Measurements from ENCODE around the gene TTC27. TPM values are rescaled to one million over a fixed set of nuclear protein-coding genes. Genes with fewer than 3 reads are reported as not detected.
"Not testable (repeated sequence)": the region's sequence is repeated elsewhere in the genome, so short reads cannot be mapped to it uniquely, and the experiment has no call there.

Gene TTC27
- total RNA-seq, result 10.8 TPM

GRCh38 chr2:32627814-32628579, at the start of gene TTC27:
TSS of gene TTC27 (plus strand) at chr2:32628050. CDS start at chr2:32628293, 243 bp downstream.
- Histone ChIP-seq H3K4me3 (ENCODE audit: low read length) (peak within 1 kb of the TSS; percentile 75), H3K9me3 (ENCODE audit: low read depth, low read length) (no peaks in the 10 kb centered on the region), H3K4me1 (ENCODE audit: insufficient read depth, low read length) (peaks cover 15% of the 10 kb centered on the region), H3K27me3 (ENCODE audit: insufficient read depth, low read length) (no peaks in the 10 kb centered on the region)

DNA sequence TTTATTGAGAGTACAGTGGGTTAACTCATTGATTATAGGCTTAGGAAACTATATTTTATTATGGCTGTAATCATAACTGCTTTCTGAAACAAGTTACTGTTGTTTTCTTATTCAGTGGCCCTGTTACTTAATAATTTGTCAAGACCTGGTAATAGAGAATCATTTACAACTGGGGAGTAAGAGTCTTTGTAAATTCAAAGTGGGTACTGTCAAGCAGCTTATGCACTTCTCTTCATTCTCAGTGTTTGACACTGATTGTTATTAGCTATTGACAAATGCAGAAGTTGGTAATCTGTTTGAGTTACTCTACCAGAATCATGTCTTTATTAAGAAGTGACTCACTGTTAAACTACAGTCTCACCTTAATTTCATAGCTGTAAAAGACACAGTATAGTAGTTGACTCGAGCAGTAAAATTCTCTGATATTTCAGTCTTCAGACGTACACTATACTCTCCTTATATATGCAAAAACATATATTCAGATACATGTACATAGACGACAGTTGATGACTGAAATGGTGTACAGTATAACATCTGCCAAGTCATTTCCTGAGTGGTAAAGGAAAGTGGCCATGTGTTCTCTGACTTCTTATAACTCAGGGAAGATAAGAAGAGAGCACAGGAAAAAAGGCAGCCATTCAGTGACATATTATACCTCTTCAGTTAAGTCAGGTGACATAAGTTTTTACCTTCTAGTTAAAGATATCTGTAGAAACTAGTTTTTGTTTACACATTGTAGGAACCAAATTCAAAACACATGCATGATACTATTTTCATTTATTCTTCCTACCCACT, 36.0 kb upstream of the TTC27 start:
- H3K4me1 ChIP-seq (ENCODE audit: insufficient read depth, low read length), result peaks cover 11% of the 10 kb centered on the region
- no peak overlapping the region for H3K4me3 ChIP-seq (ENCODE audit: low read length)
- no peaks in the 10 kb centered on the region for H3K9me3 ChIP-seq (ENCODE audit: low read depth, low read length)
- H3K27me3 ChIP-seq (ENCODE audit: insufficient read depth, low read length), result no peaks in the 10 kb centered on the region

DNA sequence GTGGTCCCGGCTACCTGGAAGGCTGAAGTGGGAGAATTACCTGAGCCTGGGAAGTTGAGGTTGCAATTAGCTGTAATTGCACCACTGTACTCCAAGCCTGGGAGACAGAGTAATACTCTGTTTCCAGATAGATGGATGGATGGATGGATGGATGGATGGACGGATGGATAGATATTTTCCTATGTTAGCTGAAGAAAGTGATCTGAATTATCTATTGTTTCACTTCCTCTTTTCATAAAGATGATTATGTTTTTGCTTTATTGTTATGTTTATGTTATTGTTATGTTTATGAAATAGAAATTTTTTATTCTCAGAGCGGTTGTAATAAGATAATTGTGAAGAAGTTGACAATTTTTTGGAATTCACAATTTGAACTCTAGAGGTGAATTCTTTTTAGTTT, 33.3 kb upstream of the TTC27 start:
- Histone ChIP-seq H3K9me3 (ENCODE audit: low read depth, low read length) (no peaks in the 10 kb centered on the region), H3K27me3 (ENCODE audit: insufficient read depth, low read length) (no peaks in the 10 kb centered on the region), H3K4me3 (ENCODE audit: low read length) (no peak overlapping the region), H3K4me1 (ENCODE audit: insufficient read depth, low read length) (peaks cover 11% of the 10 kb centered on the region)

DNA sequence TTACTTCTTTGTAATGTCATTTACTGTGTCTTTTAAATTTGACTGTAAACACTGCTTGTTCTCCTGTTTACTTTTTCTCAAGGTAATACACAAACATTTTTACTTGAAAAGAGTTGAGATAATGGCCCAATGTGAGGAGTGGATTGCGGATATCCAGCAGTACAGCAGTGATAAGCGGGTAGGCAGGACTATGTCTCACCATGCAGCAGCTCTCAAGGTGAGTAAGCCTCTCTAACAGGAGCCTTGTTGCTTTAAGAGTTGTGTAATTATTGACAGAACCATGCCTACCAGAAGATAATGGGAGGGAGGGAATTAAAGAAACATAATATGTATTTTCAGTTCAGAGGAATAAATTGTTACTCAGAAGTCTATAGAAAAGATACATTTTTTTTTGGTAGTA, 16.5 kb upstream of the TTC27 start:
- Histone ChIP-seq H3K9me3 (ENCODE audit: low read depth, low read length) (no peaks in the 10 kb centered on the region), H3K4me3 (ENCODE audit: low read length) (no peak overlapping the region), H3K4me1 (ENCODE audit: insufficient read depth, low read length) (no peaks in the 10 kb centered on the region), H3K27me3 (ENCODE audit: insufficient read depth, low read length) (no peaks in the 10 kb centered on the region)

DNA sequence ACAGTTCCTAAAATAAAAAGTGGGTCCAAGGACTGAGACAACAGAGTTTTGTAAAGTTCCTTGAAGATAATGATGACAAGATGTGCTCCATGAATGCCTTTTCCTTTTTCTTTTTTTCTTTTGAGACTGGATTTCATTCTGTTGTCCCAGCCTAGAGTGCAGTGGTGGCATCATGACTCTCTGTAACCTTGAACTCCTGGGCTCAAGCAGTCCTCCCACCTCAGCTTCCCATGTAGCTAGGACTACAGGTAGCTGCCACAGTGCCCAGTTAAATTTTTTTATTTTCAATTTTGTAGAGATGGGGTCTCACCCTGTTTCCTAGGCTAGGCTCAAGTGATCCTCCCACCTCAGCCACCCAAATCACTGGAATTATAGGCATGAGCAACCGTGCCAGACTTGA, 16.1 kb upstream of the TTC27 start:
- no peaks in the 10 kb centered on the region for H3K9me3 ChIP-seq (ENCODE audit: low read depth, low read length)
- no peak overlapping the region for H3K4me3 ChIP-seq (ENCODE audit: low read length)
- no peaks in the 10 kb centered on the region for H3K4me1 ChIP-seq (ENCODE audit: insufficient read depth, low read length)
- no peaks in the 10 kb centered on the region for H3K27me3 ChIP-seq (ENCODE audit: insufficient read depth, low read length)

DNA sequence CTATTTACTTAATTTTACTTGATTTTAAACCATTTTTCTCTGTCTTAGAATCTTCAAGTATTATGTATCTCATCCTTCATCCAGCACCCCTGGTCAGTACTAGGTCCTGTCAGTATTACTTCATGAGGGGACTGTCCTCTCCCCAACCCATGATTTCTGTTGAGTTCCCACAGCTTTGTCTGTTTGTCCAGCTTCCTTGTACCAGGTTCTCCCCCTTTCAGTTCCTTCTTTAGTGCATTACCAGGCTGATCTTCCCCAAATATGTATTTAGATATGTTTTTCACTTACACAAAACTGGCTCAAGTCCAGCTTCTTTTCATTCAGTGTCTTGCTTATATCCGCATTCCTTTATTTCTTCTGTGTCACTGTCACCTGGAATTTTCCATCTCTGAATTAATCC, 13.8 kb upstream of the TTC27 start:
- Histone ChIP-seq H3K4me3 (ENCODE audit: low read length) (no peak overlapping the region), H3K27me3 (ENCODE audit: insufficient read depth, low read length) (no peaks in the 10 kb centered on the region), H3K9me3 (ENCODE audit: low read depth, low read length) (no peaks in the 10 kb centered on the region), H3K4me1 (ENCODE audit: insufficient read depth, low read length) (no peaks in the 10 kb centered on the region)

DNA sequence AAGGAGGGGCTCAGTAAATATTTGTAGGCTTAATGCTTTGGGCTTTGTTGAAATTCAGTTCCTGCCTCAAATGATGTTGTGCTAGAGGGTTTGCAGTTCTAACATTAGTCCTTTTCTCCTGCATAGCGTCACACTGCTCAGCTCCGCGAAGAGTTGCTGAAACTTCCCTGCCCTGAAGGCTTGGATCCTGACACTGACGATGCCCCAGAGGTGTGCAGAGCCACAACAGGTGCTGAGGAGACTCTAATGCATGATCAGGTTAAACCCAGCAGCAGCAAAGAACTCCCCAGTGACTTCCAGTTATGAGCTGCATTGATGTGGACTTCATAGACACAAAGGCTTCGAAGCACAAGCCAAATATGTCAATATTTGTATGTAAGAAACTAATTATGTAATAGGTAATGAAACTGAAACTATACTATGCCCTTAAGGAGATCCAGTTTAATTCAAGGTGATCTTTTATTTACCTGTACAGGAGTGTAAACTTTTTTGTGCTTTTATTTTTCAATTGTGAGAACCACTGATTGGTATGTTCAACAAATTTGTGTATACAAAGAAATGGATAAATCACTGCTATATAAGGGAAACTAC, 10.2 kb upstream of the TTC27 start:
- no peak overlapping the region for H3K4me3 ChIP-seq (ENCODE audit: low read length)
- H3K27me3 ChIP-seq (ENCODE audit: insufficient read depth, low read length), result no peaks in the 10 kb centered on the region
- H3K9me3 ChIP-seq (ENCODE audit: low read depth, low read length), result no peaks in the 10 kb centered on the region
- H3K4me1 ChIP-seq (ENCODE audit: insufficient read depth, low read length), result no peaks in the 10 kb centered on the region

GRCh38 chr2:32622570-32623310, 5.1 kb upstream of the TTC27 start:
- H3K4me3 ChIP-seq (ENCODE audit: low read length), result no peak overlapping the region
- H3K9me3 ChIP-seq (ENCODE audit: low read depth, low read length), result no peaks in the 10 kb centered on the region
- H3K4me1 ChIP-seq (ENCODE audit: insufficient read depth, low read length), result peaks cover 6% of the 10 kb centered on the region
- no peaks in the 10 kb centered on the region for H3K27me3 ChIP-seq (ENCODE audit: insufficient read depth, low read length)

DNA sequence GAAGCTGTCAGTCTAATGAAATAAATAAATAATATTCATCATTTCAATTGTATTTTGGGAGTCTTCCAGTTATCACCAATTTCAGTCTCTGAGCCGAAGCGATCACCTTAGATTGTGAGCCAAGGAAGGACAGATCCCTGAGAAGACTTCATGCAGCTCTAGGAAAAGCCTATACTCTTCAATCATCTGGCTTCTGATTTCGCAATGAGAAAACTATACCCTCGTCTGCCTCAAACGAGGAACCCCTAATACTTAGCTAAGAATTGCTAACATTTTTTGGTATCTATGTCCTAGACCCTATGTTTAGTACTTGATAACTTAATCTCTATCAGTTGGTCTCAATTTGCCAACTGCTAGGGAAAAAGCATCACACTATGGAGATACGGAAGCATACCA, 4.5 kb upstream of the TTC27 start:
- Histone ChIP-seq H3K27me3 (ENCODE audit: insufficient read depth, low read length) (no peaks in the 10 kb centered on the region), H3K9me3 (ENCODE audit: low read depth, low read length) (no peaks in the 10 kb centered on the region), H3K4me3 (ENCODE audit: low read length) (no peak overlapping the region), H3K4me1 (ENCODE audit: insufficient read depth, low read length) (peaks cover 7% of the 10 kb centered on the region)

DNA sequence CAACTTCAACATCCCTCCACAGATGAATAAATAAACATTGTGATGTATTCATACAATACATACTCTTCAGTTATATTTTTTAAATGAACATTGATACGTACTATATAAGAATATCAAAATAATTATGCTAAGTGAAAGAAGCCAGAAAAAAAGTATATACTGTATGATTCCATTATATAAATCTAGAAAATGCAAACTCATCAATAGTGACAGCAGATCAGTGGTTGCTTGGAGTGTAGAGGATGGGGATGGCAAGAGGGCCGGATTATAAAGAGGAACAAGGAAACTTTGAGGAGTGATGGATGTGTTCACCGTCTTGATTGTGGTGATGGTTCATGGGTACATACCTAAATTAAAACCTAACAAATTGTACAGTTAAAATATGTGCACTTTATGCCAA, 3.0 kb upstream of the TTC27 start:
- Histone ChIP-seq H3K4me3 (ENCODE audit: low read length) (no peak overlapping the region), H3K9me3 (ENCODE audit: low read depth, low read length) (no peaks in the 10 kb centered on the region), H3K4me1 (ENCODE audit: insufficient read depth, low read length) (peaks cover 14% of the 10 kb centered on the region), H3K27me3 (ENCODE audit: insufficient read depth, low read length) (no peaks in the 10 kb centered on the region)

- H3K4me3 ChIP-seq (ENCODE audit: low read length), result no peak overlapping the region
- H3K9me3 ChIP-seq (ENCODE audit: low read depth, low read length), result no peaks in the 10 kb centered on the region
- H3K4me1 ChIP-seq (ENCODE audit: insufficient read depth, low read length), result peaks cover 15% of the 10 kb centered on the region
- no peaks in the 10 kb centered on the region for H3K27me3 ChIP-seq (ENCODE audit: insufficient read depth, low read length)
Observed at GRCh38 chr2:32626639-32627221, 1.1 kb upstream of the TTC27 start.

- peaks cover 15% of the 10 kb centered on the region for H3K4me1 ChIP-seq (ENCODE audit: insufficient read depth, low read length)
- no peaks in the 10 kb centered on the region for H3K27me3 ChIP-seq (ENCODE audit: insufficient read depth, low read length)
- H3K9me3 ChIP-seq (ENCODE audit: low read depth, low read length), result no peaks in the 10 kb centered on the region
- peak overlapping the region; percentile 75 for H3K4me3 ChIP-seq (ENCODE audit: low read length)
Observed at GRCh38 chr2:32627441-32627813, 423 bp upstream of the TTC27 start.

DNA sequence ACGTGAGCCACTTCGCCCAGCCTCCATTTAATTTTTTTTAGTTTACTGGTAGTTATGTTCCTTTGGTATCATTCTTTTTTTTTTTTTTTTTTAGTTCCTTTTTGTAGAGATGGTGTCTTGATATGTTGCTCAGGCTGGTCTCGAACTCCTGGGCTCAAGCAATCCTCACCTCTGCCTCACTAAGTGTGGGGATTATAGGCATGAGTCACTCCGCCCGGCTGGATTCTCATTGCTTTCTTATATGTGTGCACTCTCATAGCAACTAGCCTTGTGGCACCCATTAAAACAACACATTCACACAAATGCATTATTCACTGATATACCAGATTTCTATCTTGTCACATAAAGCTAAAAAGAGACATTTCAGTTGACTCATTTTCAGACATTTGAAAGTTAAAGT, 4.2 kb downstream of the TTC27 start:
- Histone ChIP-seq H3K27me3 (ENCODE audit: insufficient read depth, low read length) (no peaks in the 10 kb centered on the region), H3K4me1 (ENCODE audit: insufficient read depth, low read length) (peaks cover 14% of the 10 kb centered on the region), H3K9me3 (ENCODE audit: low read depth, low read length) (no peaks in the 10 kb centered on the region), H3K4me3 (ENCODE audit: low read length) (no peak overlapping the region)

DNA sequence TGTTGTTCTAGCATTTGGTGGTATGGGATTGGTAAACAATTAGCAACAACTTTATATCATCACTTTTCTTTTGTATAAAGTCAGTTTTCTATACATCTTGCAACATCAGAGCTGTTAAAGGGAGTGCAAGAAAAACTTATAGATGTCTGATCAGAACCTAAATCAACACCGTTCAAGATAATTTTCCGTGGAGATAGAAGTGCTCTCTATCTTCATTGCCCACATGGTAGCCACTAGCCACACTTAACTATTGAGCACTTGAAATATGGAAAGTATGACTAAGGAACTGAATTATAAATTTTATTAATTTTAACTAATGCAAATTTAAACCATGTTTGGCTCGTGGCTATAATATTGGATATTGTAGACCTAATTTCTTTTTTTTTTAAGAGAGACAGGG, 5.2 kb downstream of the TTC27 start:
- Histone ChIP-seq H3K4me3 (ENCODE audit: low read length) (no peak overlapping the region), H3K27me3 (ENCODE audit: insufficient read depth, low read length) (no peaks in the 10 kb centered on the region), H3K4me1 (ENCODE audit: insufficient read depth, low read length) (peaks cover 9% of the 10 kb centered on the region), H3K9me3 (ENCODE audit: low read depth, low read length) (no peaks in the 10 kb centered on the region)

- H3K27me3 ChIP-seq (ENCODE audit: insufficient read depth, low read length); H3K9me3 ChIP-seq (ENCODE audit: low read depth, low read length); H3K4me3 ChIP-seq (ENCODE audit: low read length); H3K4me1 ChIP-seq (ENCODE audit: insufficient read depth, low read length): not testable (repeated sequence)
Observed at GRCh38 chr2:32638548-32638947, 10.7 kb downstream of the TTC27 start.

All from mononuclear cell (primary cell).